CD14-positive monocyte (primary cell): ENCODE measurements around the gene MOK. TPM values are rescaled to one million over a fixed set of nuclear protein-coding genes. Genes with fewer than 3 reads are reported as not detected.

ENCODE experiments used
- DNase-seq, 3 donors: peaks; one replicate each; pipeline ENCODE4 v3.0.0-alpha.2; 2011 to 2022
- H2AFZ ChIP-seq: 2 replicates; pipeline ENCODE4 v1.6.0; 2012; ENCODE audit warnings: mild to moderate bottlenecking, low read depth, low read length, inconsistent platforms; ENCODE audit not compliant: insufficient read depth, poor library complexity, severe bottlenecking
- H3K27ac ChIP-seq, 2 donors: 1 replicate in 1 of 2; 2 replicates in 1 of 2; pipeline ENCODE4 v1.5.1; 2012 to 2013; ENCODE audit warnings: low read length in 2 of 2, control low read depth in 1 of 2, inconsistent platforms in 1 of 2, low read depth in 1 of 2, mild to moderate bottlenecking in 1 of 2
- H3K27me3 ChIP-seq, 2 donors: one replicate each; pipeline versions ENCODE4 v1.6.0 to v1.6.1; 2011 to 2013; ENCODE audit warnings: low read length in 2 of 2; ENCODE audit not compliant: control insufficient read depth in 2 of 2, insufficient read depth in 2 of 2
- H3K36me3 ChIP-seq, 2 donors: replicated peaks in 1 of 2; 1 replicate in 1 of 2; 2 replicates in 1 of 2; pipeline versions ENCODE4 v1.5.1 to v1.6.1; 2012 to 2013; ENCODE audit warnings: low read length in 2 of 2, control low read depth in 1 of 2, inconsistent platforms in 1 of 2, mild to moderate bottlenecking in 1 of 2; ENCODE audit not compliant: insufficient read depth in 2 of 2, control insufficient read depth in 1 of 2
- H3K4me1 ChIP-seq, 2 donors: 1 replicate in 1 of 2; 2 replicates in 1 of 2; pipeline versions ENCODE4 v1.5.1 to v1.6.1; 2012 to 2013; ENCODE audit warnings: low read length in 2 of 2, control low read depth in 1 of 2, inconsistent platforms in 1 of 2, mild to moderate bottlenecking in 1 of 2, moderate library complexity in 1 of 2; ENCODE audit not compliant: insufficient read depth in 2 of 2, control insufficient read depth in 1 of 2
- H3K4me2 ChIP-seq: replicated peaks from 2 replicates; pipeline ENCODE3; 2012; ENCODE audit warnings: low read length, moderate library complexity, mild to moderate bottlenecking; ENCODE audit not compliant: poor library complexity, severe bottlenecking; ENCODE audit errors: extremely low read depth
- H3K4me3 ChIP-seq, 3 experiments: fragments of 200-600 bp in 1 of 3; sonication (generic) in 1 of 3; replicated peaks in 1 of 3; 1 replicate in 2 of 3; 2 replicates in 1 of 3; pipeline ENCODE4 v1.5.1; 2011 to 2013; ENCODE audit warnings: low read length in 3 of 3, mild to moderate bottlenecking in 3 of 3, control low read depth in 2 of 3, low read depth in 2 of 3, inconsistent platforms in 1 of 3, moderate library complexity in 1 of 3
- H3K79me2 ChIP-seq: 2 replicates; pipeline ENCODE4 v1.6.0; 2012; ENCODE audit warnings: mild to moderate bottlenecking, control low read depth, inconsistent platforms, low read length, moderate library complexity; ENCODE audit not compliant: insufficient read depth
- H3K9ac ChIP-seq: 2 replicates; pipeline ENCODE4 v1.6.0; 2017; ENCODE audit warnings: low read length, mild to moderate bottlenecking; ENCODE audit not compliant: insufficient read depth, poor library complexity, severe bottlenecking
- H3K9me3 ChIP-seq, 2 donors: replicated peaks in 1 of 2; 1 replicate in 1 of 2; 2 replicates in 1 of 2; pipeline versions ENCODE4 v1.5.1 to v1.6.1; 2012 to 2013; ENCODE audit warnings: low read length in 2 of 2, control low read depth in 1 of 2; ENCODE audit not compliant: control insufficient read depth in 1 of 2, insufficient read depth in 1 of 2
- H4K20me1 ChIP-seq: 2 replicates; pipeline ENCODE4 v1.6.0; 2012; ENCODE audit warnings: mild to moderate bottlenecking, low read length, control low read depth, moderate library complexity; ENCODE audit not compliant: insufficient read depth
- H3K27ac Mint-ChIP-seq, 7 donors: one replicate each; pipeline ENCODE4 v1.8.0; 2020; ENCODE audit warnings: mild to moderate bottlenecking in 7 of 7, mixed read lengths in 7 of 7, moderate library complexity in 6 of 7, inconsistent platforms in 2 of 7
- H3K27me3 Mint-ChIP-seq, 3 donors: one replicate each; pipeline ENCODE4 v1.8.0; 2021 to 2022; ENCODE audit warnings: low read depth in 3 of 3, mild to moderate bottlenecking in 3 of 3, mixed read lengths in 3 of 3, moderate library complexity in 3 of 3, inconsistent platforms in 1 of 3
- H3K36me3 Mint-ChIP-seq, 2 donors: one replicate each; pipeline ENCODE4 v1.8.0; 2020; ENCODE audit warnings: mixed read lengths in 2 of 2, inconsistent platforms in 1 of 2, mild to moderate bottlenecking in 1 of 2
- H3K4me1 Mint-ChIP-seq: one replicate; pipeline ENCODE4 v1.8.0; 2020; ENCODE audit warnings: mild to moderate bottlenecking, mixed read lengths
- H3K4me3 Mint-ChIP-seq, 2 donors: one replicate each; pipeline ENCODE4 v1.8.0; 2020; ENCODE audit warnings: mild to moderate bottlenecking in 2 of 2, mixed read lengths in 2 of 2, moderate library complexity in 1 of 2
- H3K9me3 Mint-ChIP-seq, 7 donors: one replicate each; pipeline ENCODE4 v1.8.0; 2020 to 2022; ENCODE audit warnings: mixed read lengths in 7 of 7, mild to moderate bottlenecking in 6 of 7, moderate library complexity in 6 of 7, inconsistent platforms in 2 of 7
- WGBS: methylation state at CpG from one replicate; pipeline ENCODE4 v1.1.5; 2013; ENCODE audit warnings: missing lambda C conversion rate; ENCODE audit not compliant: insufficient coverage; 5-methylcytosine and 5-hydroxymethylcytosine counted together
- intact Hi-C, 2 donors: fragments of 100-400 bp; cut with micrococcal nuclease; formaldehyde crosslinking; loops; one replicate each; pipeline versions ENCODE4 v1.15.0 to v1.15.1; 2023
- polyA plus RNA-seq, 3 donors: library from polyadenylated mRNA; depleted of rRNA in 1 of 3; unstranded in 2 of 3; stranded (reverse) in 1 of 3; fragments of 300-500 nt in 2 of 3; fragments of >200 nt in 1 of 3; fragmentation: Illumina TruSeq in 2 of 3; gene quantifications; 1 replicate in 2 of 3; 2 replicates in 1 of 3; pipeline ENCODE4 v1.2.3, GENCODE V29; 2012 to 2021
- TF ChIP-seq, protein P1 (sequence below): fragments of 200-600 bp; IDR thresholded peaks from one replicate; pipeline ENCODE4 v1.8.0; 2022; ENCODE audit warnings: antibody characterized with exemption, mild to moderate bottlenecking

MOK gene
- polyA plus RNA-seq, 3 donors = 0.67 to 3.4 (median 1.8) TPM

GRCh38 chr14:102272392-102272791, 32.6 kb downstream of the MOK start:
- Mint-ChIP-seq H3K27me3 (peaks cover 0 to 6% (median 2%) of the 10 kb centered on the region in 3 donors), H3K27ac (no peak overlapping the region), H3K4me1 (no peaks in the 10 kb centered on the region), H3K36me3 (no peaks in the 10 kb centered on the region), H3K4me3 (no peak overlapping the region), H3K9me3 (peaks cover 0 to 2% (median 0%) of the 10 kb centered on the region in 7 donors)
- H3K79me2 ChIP-seq = no peaks in the 10 kb centered on the region
- no peaks in the 10 kb centered on the region for H3K4me1 ChIP-seq
- intact Hi-C loops = no loop called here
- no peak overlapping the region for H3K9ac ChIP-seq
- H3K36me3 ChIP-seq = no peaks in the 10 kb centered on the region
- H3K27ac ChIP-seq = no peak overlapping the region
- no peak for DNase-seq
- H2AFZ ChIP-seq = no peak overlapping the region
- no peaks in the 10 kb centered on the region for H3K27me3 ChIP-seq
- WGBS = 100% methylated on average over 2 of the region's 5 CpGs
- no peaks in the 10 kb centered on the region for H4K20me1 ChIP-seq
- no peaks in the 10 kb centered on the region for H3K9me3 ChIP-seq
- no peak overlapping the region for H3K4me2 ChIP-seq
- no peak overlapping the region for H3K4me3 ChIP-seq
- TF ChIP-seq, protein P1, sequence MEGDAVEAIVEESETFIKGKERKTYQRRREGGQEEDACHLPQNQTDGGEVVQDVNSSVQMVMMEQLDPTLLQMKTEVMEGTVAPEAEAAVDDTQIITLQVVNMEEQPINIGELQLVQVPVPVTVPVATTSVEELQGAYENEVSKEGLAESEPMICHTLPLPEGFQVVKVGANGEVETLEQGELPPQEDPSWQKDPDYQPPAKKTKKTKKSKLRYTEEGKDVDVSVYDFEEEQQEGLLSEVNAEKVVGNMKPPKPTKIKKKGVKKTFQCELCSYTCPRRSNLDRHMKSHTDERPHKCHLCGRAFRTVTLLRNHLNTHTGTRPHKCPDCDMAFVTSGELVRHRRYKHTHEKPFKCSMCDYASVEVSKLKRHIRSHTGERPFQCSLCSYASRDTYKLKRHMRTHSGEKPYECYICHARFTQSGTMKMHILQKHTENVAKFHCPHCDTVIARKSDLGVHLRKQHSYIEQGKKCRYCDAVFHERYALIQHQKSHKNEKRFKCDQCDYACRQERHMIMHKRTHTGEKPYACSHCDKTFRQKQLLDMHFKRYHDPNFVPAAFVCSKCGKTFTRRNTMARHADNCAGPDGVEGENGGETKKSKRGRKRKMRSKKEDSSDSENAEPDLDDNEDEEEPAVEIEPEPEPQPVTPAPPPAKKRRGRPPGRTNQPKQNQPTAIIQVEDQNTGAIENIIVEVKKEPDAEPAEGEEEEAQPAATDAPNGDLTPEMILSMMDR = no peak

- H3K4me1 ChIP-seq = no peaks in the 10 kb centered on the region
- TF ChIP-seq, protein P1 = no peak
- H3K27ac ChIP-seq = no peak overlapping the region
- no peak for DNase-seq
- no peaks in the 10 kb centered on the region for H4K20me1 ChIP-seq
- no peak overlapping the region for H3K4me2 ChIP-seq
- no peaks in the 10 kb centered on the region for H3K4me1 Mint-ChIP-seq
- no peaks in the 10 kb centered on the region for H3K79me2 ChIP-seq
- no peak overlapping the region for H3K27ac Mint-ChIP-seq
- no peak overlapping the region for H3K4me3 ChIP-seq
- H3K9me3 Mint-ChIP-seq = no peaks in the 10 kb centered on the region
- H3K27me3 Mint-ChIP-seq = peaks cover 0 to 3% (median 2%) of the 10 kb centered on the region in 3 donors
- H3K9me3 ChIP-seq = no peaks in the 10 kb centered on the region
- no peak overlapping the region for H2AFZ ChIP-seq
- no peak overlapping the region for H3K9ac ChIP-seq
- H3K36me3 ChIP-seq = no peaks in the 10 kb centered on the region
- no peaks in the 10 kb centered on the region for H3K36me3 Mint-ChIP-seq
- intact Hi-C loops = no loop called here
- no peak overlapping the region for H3K4me3 Mint-ChIP-seq
- no peaks in the 10 kb centered on the region for H3K27me3 ChIP-seq
- WGBS = 95% methylated on average over 3 of the region's 4 CpGs
These were observed 40.2 kb downstream of the MOK start for GRCh38 chr14:102264775-102265174.
